GM18502 (cell line): ENCODE measurements around the gene SYCP2.
"Not testable (repeated sequence)": the region's sequence is repeated elsewhere in the genome, so short reads cannot be mapped to it uniquely, and the experiment has no call there.

ENCODE experiments used
- ATAC-seq: cut with Tn5 transposase; IDR thresholded peaks from one replicate; pipeline ENCODE4 v1.9.1; 2021; ENCODE audit warnings: mild to moderate bottlenecking; ENCODE audit not compliant: unreplicated experiment, poor library complexity

The SYCP2 gene, protein sequence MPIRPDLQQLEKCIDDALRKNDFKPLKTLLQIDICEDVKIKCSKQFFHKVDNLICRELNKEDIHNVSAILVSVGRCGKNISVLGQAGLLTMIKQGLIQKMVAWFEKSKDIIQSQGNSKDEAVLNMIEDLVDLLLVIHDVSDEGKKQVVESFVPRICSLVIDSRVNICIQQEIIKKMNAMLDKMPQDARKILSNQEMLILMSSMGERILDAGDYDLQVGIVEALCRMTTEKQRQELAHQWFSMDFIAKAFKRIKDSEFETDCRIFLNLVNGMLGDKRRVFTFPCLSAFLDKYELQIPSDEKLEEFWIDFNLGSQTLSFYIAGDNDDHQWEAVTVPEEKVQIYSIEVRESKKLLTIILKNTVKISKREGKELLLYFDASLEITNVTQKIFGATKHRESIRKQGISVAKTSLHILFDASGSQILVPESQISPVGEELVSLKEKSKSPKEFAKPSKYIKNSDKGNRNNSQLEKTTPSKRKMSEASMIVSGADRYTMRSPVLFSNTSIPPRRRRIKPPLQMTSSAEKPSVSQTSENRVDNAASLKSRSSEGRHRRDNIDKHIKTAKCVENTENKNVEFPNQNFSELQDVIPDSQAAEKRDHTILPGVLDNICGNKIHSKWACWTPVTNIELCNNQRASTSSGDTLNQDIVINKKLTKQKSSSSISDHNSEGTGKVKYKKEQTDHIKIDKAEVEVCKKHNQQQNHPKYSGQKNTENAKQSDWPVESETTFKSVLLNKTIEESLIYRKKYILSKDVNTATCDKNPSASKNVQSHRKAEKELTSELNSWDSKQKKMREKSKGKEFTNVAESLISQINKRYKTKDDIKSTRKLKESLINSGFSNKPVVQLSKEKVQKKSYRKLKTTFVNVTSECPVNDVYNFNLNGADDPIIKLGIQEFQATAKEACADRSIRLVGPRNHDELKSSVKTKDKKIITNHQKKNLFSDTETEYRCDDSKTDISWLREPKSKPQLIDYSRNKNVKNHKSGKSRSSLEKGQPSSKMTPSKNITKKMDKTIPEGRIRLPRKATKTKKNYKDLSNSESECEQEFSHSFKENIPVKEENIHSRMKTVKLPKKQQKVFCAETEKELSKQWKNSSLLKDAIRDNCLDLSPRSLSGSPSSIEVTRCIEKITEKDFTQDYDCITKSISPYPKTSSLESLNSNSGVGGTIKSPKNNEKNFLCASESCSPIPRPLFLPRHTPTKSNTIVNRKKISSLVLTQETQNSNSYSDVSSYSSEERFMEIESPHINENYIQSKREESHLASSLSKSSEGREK (N-terminal part only)

DNA sequence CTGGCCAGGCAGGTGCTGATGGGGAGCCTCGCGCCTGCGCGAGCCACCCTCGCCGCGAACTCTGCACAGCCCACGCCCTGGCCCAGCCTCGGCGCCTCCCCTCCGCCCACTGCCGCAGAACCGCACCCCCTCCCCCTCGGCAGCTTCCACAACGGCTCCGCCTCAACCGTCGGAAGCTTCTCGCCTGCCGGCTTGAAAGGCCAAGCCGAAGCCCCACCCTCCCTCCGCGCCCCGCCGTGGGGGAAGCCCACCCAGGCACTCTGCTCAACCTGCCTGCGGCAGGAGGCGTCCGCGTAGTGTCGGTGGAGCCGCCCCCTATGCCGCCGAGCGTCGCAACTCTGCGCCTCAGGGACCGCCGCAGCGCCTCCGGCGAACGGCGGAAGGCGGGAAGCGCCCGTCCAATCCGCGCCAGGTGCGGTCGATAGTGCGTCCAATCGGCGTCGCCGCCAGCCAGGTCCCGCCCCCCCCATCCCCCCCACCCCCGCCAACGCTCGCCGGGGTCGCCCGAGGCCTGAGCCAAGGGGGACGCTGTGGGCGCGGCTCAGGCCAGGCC, at the start of gene SYCP2:
Gene SYCP2 (minus strand): TSS at position 342 of the 553 bp plus-strand sequence. CDS start 11,224 bp downstream, outside the sequence.
- no peak for ATAC-seq

DNA sequence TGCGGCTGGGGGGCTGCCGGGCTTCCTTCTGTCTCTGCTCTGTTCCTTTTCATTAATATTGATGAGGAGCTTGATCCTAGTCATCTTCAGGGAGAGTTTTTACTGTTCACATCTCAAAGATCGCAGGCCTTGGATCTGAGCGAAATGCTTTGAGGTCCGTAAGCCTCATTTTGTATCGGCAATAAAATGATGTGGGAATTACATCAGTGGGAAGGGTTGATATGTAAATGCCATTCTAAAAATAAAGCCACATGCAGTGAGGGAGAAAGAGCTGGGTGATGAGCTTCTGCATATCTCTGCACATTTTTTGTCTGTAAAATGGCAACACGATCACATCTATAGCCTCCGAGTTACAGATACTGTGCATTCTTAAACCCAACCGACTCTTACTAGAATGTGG, 49.6 kb upstream of the SYCP2 start:
- no peak for ATAC-seq

DNA sequence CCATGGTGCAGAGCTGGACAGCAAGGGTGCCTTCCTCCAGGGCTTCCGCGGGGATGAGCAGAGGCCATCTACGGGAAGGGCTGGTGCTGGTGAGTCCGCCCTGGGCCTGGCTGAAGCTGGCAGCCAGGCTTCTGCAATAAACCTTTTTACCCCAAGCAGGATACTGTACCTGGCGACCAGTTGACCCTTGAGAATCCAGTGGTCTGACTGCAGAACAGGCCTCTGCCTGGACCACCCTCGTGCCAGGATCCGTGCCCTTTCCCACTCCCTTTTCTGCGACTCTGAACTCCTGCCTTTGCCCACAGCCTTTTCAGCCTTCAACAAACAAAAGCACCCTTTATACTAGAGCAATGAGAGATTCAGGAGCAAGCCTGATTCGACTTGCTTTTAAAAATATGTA, 43.6 kb upstream of the SYCP2 start:
- no peak for ATAC-seq

DNA sequence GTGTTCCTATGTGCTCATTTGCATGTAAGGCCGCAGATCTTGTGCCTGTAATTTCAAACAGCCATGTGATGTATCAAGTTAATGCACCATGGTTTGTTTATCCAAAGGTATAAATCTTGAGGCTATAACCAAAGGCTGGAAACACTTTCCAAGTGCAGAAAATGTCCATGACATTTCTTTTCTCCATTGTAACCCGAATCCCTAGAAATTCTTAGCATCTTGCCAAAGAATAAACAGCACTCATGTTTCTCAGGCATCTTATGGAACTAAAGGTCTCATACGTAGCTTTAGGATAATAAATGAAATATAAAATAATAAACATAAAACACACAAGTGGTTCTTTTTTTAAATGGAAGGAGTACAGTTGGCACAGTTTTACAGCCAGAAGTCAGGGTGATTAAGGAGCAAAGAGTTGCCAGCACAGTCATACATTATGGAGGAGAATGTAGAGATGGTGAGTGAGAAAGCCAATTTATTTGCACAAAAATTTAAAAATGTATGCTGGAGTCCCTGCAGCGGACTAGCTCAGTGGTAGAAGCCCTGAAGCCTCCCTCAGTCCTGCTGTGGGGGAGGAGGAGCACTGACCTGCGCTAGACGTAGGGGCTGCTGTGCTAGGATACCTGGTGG, 42.8 kb upstream of the SYCP2 start:
- ATAC-seq, result no peak

DNA sequence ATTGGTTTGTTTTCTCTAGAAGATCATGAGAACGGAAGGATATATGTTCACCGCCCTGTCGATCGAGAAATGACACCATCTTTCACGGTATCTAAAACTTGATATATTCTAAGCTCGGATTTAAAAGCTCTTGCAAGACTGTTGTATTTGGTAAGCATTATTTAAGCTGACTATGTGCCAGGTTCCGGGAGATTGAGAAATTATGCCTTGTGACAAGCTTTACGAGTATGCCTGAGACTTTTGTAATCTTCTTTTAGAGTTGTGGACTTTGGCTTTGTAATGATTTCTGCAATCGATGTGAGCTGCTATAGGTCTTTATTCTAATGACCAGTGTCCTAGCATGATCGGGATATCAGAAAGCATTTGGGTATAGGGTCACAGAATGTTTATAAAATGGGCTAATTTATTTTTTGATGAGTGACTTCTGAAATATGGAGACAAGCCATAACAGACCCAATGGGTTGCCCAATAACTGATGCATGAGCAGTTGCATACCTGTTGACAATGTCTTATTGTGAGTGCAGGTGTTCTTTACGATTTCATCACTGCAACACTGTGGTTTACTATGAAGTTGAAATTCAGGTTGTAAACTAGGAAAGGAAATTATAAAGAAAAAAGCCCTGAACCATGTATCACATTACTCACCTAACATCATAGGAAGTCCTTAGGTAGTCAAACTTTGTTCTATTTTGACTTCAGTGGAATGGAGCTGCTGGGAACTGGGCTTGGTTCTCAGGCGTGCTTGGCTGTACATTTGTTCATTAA, 38.8 kb upstream of the SYCP2 start:
- no peak for ATAC-seq

DNA sequence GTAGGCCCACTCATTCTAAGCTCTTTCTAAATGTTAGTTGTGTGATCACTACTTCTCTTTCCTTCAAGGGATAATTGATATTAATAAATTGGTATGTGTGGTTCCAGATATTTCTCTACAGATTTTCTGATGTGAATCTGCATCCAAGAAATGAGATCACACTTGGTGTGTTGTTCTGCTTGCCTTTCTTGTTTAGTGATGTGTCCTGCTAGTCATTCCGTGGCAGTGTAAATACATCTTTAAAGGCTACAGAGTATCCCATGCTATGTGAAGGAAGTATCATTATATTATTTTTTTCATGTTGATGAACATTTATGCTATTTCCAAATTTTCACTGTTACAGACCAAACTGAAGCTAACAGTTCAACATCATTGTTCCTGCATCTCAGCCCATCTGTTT, 38.0 kb upstream of the SYCP2 start:
- no peak for ATAC-seq

DNA sequence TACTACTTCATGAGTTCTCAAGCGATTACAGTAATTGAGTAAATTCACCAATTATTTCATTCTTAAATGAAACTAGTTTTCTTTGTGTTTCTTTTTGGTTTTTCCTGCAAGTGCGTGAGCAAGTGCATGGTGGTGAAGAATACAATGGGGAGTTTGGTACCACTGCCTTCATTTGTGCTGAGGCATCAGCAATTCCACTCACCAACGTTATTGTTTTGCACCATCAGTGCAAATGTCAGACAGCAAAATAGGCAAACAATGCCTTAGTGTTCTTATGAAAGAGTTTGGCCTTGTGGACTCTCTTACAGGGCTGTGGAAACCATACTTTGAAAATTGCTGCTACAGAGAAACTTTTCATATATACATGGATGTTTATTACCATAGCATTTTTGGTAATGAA, 33.0 kb upstream of the SYCP2 start:
- ATAC-seq, result no peak

DNA sequence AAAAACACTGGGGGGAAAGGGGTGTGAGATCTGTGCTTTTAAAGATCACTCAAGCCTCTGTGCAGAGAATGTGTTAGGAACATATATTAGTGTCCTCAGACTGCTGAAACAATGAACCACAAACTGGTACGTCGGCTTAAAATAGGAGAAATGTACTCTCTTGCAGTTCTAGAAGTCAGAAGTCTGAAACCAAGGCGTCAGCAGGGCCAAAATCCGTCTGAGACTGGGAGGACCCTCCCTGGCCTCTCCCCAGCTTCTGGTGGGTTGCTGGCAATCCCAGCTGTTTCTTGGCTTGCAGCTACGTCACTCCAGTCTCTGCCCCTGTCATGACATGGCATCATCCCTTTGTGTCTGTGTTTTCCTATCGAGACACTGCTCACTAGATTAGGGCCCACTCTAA, 28.7 kb upstream of the SYCP2 start:
- ATAC-seq, result no peak

DNA sequence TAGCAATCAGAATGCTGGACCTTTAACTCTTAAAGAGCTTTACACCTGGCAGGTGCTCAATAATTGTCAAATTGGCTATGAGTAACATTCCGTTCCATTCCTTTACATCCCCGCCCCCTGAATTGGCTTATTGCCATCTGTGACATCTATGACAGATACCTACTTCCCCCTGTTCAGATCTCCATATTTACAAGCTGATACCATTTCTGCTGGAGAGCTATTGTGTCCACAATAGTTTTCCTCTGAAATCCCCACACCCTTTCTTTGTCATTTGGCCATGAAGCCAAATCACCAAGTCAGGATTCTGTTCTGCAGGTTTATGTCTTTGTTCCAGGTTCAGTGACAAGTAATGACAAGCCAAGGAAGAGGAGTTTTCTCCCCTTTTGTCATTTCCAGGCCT, 28.0 kb upstream of the SYCP2 start:
- no peak for ATAC-seq

DNA sequence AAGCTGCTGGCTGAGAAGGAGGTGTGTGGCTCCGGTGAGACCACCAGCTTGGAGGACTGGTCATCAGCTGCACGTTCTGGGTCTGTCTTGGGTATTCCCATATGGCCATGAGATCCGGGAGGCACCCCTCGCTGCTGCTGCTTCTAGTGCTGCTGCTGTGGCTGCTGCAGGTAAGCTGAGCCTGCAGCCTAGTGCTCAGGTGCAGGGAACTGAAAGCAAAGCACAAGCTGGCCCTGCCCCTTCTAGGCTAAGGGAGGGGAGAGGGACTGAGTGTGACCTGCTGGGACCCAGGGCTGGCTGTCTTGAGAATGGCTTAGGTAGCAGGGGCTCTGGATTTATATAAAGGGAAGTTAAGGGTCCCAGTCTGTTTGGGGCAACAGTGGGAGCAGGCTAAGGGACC, 25.2 kb upstream of the SYCP2 start:
- no peak for ATAC-seq

DNA sequence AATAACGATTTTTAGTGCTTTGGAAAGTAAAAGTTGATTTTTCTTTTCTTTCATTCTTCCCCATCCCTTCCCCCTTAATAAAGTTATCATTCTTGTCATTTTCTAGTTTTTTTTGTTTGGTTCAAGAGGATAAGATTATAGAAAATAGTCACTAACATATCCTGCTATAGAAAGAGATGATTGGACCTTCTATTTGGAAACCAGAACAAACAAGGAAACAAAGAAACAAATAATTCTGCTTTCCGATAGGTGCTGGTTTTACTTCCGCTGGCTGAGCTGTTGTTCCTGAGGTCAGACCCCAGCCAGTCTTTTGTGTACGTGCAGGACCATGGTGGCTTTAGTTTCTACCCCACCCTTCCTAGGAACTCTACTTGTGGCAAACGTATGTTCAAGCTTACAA, 24.7 kb upstream of the SYCP2 start, which contains the start of gene CDH26:
Gene CDH26 (plus strand): TSS at position 301 of the 400 bp plus-strand sequence. CDS start 304 bp downstream, outside the sequence.
- ATAC-seq, result no peak

DNA sequence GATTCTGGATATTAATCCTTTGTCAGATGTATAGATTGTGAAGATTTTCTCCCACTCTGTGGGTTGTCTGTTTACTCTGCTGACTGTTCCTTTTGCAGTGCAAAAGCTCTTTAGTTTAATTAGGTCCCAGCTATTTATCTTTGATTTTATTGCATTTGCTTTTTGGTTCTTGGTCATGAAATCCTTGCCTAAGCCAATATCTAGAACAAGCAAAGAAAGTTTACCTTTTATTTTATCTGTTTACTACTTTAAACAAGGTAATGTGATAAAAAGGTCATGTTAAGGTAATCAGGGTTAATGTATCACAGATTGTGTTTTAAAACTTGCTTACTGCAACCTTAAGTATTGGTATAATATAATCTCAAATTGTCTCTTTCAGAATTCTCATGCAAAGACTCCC, 24.1 kb upstream of the SYCP2 start:
- not testable (repeated sequence) for ATAC-seq

DNA sequence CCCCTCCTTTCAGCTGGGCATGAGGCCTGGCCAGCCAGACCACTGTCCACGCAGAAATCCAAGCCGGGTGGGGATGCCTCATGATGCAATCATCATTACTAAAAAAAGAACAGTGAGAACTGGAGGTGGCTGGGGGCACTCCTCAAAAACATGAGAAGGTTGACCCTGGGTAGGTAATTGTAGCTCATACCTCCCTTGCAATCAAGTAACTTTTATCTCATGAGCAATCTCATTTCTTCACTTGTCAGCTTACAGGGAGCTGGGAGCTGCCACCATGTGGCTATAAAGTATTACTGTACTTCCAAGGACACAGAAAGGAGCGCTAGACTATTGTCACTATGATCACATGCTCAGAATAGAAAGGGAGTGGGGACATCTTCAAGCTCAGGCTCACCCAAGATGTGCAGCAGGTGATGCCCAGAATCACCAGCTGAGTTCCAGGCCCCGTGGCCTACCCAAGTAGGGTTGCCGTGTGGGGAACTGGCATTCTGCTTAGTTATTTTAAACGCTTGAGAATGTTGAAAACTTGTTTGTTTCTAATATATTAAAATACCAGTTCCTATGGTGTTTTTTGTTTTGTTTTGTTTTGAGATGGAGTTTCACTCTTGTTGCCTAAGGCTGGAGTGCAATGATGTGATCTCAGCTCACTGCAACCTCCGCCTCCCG, 21.8 kb upstream of the SYCP2 start:
- no peak for ATAC-seq

DNA sequence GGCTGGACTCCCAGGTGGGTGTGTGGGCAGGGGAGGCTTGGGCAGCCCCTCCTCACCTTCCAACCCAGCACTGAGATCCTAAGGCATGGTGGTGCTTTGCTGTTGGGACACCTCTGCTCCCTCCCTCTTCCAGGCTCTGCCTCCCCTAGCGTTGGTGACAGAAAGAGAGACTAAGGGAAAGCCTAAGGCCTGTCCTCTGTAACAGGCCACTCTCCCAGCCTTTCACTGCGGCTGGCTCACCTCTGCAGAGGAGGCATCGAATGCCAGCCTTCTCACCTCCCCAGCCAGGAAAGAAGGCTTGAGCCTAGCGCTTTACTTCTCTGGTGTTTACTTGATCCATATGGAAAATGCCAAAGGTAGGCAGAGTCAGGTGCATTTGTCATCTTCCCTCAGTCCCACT, 21.3 kb upstream of the SYCP2 start:
- ATAC-seq, result no peak

DNA sequence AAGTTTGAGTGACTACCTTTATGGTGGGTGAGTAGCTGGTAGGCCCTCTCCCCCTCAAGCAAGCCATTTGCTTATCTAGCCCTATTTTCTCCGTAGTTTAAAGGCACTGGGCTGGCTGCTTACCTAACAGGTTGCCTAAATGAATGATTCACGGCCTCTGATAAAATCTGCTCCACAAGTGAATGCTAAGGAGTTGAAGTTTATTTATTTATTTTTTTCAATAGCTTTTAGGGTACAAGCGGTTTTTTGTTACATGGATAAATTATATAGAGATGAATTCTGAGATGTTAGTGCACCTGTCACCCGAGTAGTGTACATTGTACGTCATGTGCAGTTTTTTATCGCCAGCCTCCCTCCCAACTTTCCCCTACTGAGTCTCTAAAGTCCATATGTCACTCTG, 16.5 kb upstream of the SYCP2 start:
- no peak for ATAC-seq

DNA sequence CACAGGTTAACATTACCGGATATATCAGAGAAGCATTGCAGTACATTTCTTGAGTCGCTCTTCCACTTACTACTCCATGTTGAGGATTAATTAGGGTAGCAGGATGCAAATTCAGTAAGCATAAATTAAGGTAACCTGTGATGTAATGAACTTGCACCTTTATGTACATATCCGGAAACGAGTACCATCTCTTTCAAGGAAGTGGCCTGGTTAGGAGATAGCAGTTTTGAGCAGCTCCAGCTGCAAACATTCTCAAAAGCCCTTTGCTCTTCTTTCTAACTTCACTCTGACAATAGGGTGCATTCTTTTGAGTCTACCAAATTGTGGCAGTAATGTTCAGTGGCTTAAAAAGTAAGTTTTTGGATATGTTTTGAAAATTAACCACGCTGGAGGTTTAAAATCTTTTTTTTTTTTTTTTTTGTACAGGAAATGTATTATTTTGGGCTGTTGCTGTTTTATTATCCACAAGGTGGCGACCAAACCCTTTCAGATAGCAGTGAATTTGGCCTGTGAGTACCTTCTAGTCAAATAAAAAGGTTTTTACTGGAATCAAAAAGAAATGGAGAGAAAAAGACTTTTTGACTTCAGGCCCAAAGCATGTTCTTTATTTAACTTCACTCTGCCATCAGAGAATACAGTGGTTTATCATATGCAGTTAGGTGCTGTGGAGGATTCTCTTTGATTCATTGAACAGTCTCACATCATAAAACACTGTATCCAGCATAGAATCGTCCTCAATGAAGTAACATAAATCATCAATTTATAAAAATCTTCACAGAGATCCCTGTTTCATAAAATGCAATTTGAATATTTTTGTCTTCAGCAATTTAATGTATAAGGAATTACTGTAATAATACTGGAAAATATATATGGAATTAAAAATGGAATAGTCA, 15.6 kb upstream of the SYCP2 start:
- ATAC-seq, result peak; percentile 65

DNA sequence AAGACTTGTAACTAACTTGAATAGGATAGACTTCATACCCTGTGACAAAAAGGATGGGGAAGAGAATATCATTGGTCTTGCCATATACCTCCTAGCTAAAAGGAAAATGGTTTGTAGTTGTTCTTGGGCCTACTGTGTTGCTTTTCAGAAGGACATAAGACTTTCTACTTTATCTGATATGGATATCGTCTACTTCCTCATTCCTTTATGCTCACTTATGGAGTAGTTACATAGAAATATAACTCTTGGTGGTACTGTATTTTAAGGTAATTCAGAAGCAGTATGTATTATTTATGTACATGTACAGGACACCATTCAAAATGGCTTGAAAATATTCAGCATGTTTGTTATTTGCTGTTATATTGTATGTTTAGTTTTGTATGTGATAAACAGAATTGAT, 14.8 kb upstream of the SYCP2 start:
- no peak for ATAC-seq

DNA sequence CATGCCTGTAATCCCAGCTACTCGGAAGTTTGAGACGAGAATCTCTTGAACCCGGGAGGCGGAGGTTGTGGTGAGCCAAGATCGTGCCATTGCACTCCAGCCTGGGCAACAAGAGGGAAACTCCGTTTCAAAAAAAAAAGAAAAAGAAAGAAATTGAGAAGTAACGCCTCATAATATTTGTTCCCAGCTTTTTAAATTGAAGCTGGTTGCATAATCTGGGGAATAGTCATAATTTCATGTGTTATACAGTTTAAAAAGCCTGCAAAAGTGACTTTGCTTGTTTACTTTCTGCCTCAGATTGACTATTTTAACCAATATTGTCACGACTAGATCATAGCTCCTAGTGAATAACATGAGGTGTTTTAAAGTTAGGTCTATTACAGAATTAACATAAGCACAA, 13.9 kb upstream of the SYCP2 start:
- ATAC-seq, result no peak
